Smooth muscle cell (in vitro differentiated cells): ENCODE measurements around the gene FGFBP2. TPM values are rescaled to one million over a fixed set of nuclear protein-coding genes. Genes with fewer than 3 reads are reported as not detected.
A peak's percentile ranks its signal among the peaks of the same experiment; 100 is the strongest.

Source experiments
- DNase-seq: peaks from one replicate; lab custom pipeline; 2025; ENCODE audit not compliant: unreplicated experiment; lab: John Stamatoyannopoulos, UW
- H2AFZ ChIP-seq: fragments of 200-600 bp; sonication (generic); 2 replicates; pipeline ENCODE4 v1.6.0; 2016; ENCODE audit warnings: antibody characterized with exemption, low read depth, mild to moderate bottlenecking
- H3F3A ChIP-seq: fragments of 200-600 bp; sonication (generic); 2 replicates; pipeline ENCODE4 v1.6.0; 2017; ENCODE audit warnings: antibody characterized with exemption, low read depth
- H3K27ac ChIP-seq: fragments of 200-600 bp; sonication (generic); 2 replicates; pipeline ENCODE4 v1.5.1; 2016; ENCODE audit warnings: low read depth, mild to moderate bottlenecking
- H3K27me3 ChIP-seq: fragments of 200-600 bp; sonication (generic); 2 replicates; pipeline ENCODE4 v1.6.1; 2016; ENCODE audit warnings: low read depth, mild to moderate bottlenecking
- H3K36me3 ChIP-seq: fragments of 200-600 bp; sonication (generic); 2 replicates; pipeline ENCODE4 v1.5.1; 2016; ENCODE audit warnings: low read depth
- H3K4me1 ChIP-seq: fragments of 200-600 bp; sonication (generic); 2 replicates; pipeline ENCODE4 v1.5.1; 2016; ENCODE audit warnings: low read depth
- H3K4me2 ChIP-seq: fragments of 200-600 bp; sonication (generic); 2 replicates; pipeline ENCODE4 v1.6.0; 2016; ENCODE audit warnings: mild to moderate bottlenecking
- H3K4me3 ChIP-seq: fragments of 200-600 bp; sonication (generic); 2 replicates; pipeline ENCODE4 v1.5.1; 2016; ENCODE audit warnings: mild to moderate bottlenecking
- H3K79me2 ChIP-seq: fragments of 200-600 bp; sonication (generic); 2 replicates; pipeline ENCODE4 v1.6.0; 2016; ENCODE audit warnings: low read depth, mild to moderate bottlenecking
- H3K9ac ChIP-seq: fragments of 200-600 bp; sonication (generic); 2 replicates; pipeline ENCODE4 v1.6.0; 2016; ENCODE audit warnings: low read depth
- H3K9me3 ChIP-seq: fragments of 200-600 bp; sonication (generic); replicated peaks from 2 replicates; pipeline ENCODE4 v1.5.1; 2016; ENCODE audit warnings: low read depth
- H4K20me1 ChIP-seq: fragments of 200-600 bp; sonication (generic); 2 replicates; pipeline ENCODE4 v1.6.0; 2016; ENCODE audit warnings: low read depth
- CTCF ChIP-seq: fragments of 200-600 bp; sonication (generic); IDR thresholded peaks from 2 replicates; pipeline ENCODE4 v1.5.1; 2017; ENCODE audit warnings: borderline replicate concordance, mild to moderate bottlenecking, antibody characterized with exemption; ENCODE audit not compliant: insufficient read depth, poor library complexity, severe bottlenecking
- WGBS: methylation state at CpG from one replicate; pipeline ENCODE4 v1.1.7; 2016; ENCODE audit warnings: low lambda C conversion rate; 5-methylcytosine and 5-hydroxymethylcytosine counted together
- polyA plus RNA-seq: library from polyadenylated mRNA; unstranded; fragments of >200 nt; fragmentation: Nextera tagmentation; extraction: Ambion mirVana; gene quantifications from 2 replicates; pipeline ENCODE4 v1.2.1, GENCODE V29; 2016
- total RNA-seq: library from RNA; depleted of rRNA; stranded (reverse); fragments of >200 nt; gene quantifications from 2 replicates; pipeline ENCODE4 v1.2.3, GENCODE V29; 2014

FGFBP2 gene
- total and polyA plus RNA-seq, 2 experiments from 2014 or later, result not detected

GRCh38 chr4:15958562-15958961 is 4.4 kb downstream of the FGFBP2 start:
- WGBS, result 94% methylated on average over 2 of the region's 2 CpGs
- Histone ChIP-seq H2AFZ (no peak overlapping the region), H3K79me2 (no peaks in the 10 kb centered on the region), H3K36me3 (no peaks in the 10 kb centered on the region), H3K9me3 (no peaks in the 10 kb centered on the region), H3F3A (no peaks in the 10 kb centered on the region), H4K20me1 (no peaks in the 10 kb centered on the region), H3K27ac (no peak overlapping the region), H3K4me1 (no peaks in the 10 kb centered on the region), H3K4me2 (no peak overlapping the region), H3K27me3 (no peaks in the 10 kb centered on the region), H3K4me3 (no peak overlapping the region), H3K9ac (no peak overlapping the region)
- DNase-seq, result no peak
- no peak for TF ChIP-seq CTCF

- Histone ChIP-seq H3K4me3 (no peak overlapping the region), H3K27me3 (no peaks in the 10 kb centered on the region), H3K4me2 (no peak overlapping the region), H2AFZ (no peak overlapping the region), H3K36me3 (no peaks in the 10 kb centered on the region), H3F3A (no peaks in the 10 kb centered on the region), H3K27ac (no peak overlapping the region), H3K9me3 (no peaks in the 10 kb centered on the region), H3K9ac (no peak overlapping the region), H3K4me1 (no peaks in the 10 kb centered on the region), H4K20me1 (no peaks in the 10 kb centered on the region), H3K79me2 (no peaks in the 10 kb centered on the region)
- TF ChIP-seq CTCF, result peak; percentile 92
- 55% methylated on average over 9 of the region's 9 CpGs for WGBS
- peak; percentile 4 for DNase-seq
Observed at GRCh38 chr4:15956179-15956850, 6.7 kb downstream of the FGFBP2 start.

GRCh38 chr4:15955670-15956069 is 7.3 kb downstream of the FGFBP2 start:
- no peak overlapping the region for H3K27ac ChIP-seq
- H3K27me3 ChIP-seq, result no peaks in the 10 kb centered on the region

More at GRCh38 chr4:15955670-15956069, 7.3 kb downstream of the FGFBP2 start:
- TF ChIP-seq CTCF, result no peak
- Histone ChIP-seq H3F3A (no peaks in the 10 kb centered on the region), H3K9me3 (no peaks in the 10 kb centered on the region), H3K79me2 (no peaks in the 10 kb centered on the region), H3K4me1 (no peaks in the 10 kb centered on the region), H4K20me1 (no peaks in the 10 kb centered on the region), H3K4me3 (no peak overlapping the region), H2AFZ (no peak overlapping the region), H3K36me3 (no peaks in the 10 kb centered on the region), H3K4me2 (no peak overlapping the region), H3K9ac (no peak overlapping the region)
- no peak for DNase-seq
- WGBS, result 91% methylated on average over 3 of the region's 3 CpGs
